Measurements from ENCODE around the gene DNLZ.

The DNLZ gene

GRCh38 chr9:136311051-136312008 is 52.2 kb downstream of the DNLZ start:
- WGBS, 2 experiments: 69 to 72% methylated on average over 23 of the region's 23 CpGs
- Histone ChIP-seq H3K27me3 (ENCODE audit: control insufficient read depth, insufficient read depth, low read length, poor library complexity, severe bottlenecking) (no peaks in the 10 kb centered on the region), H3K9me3 (ENCODE audit: control insufficient read depth, low read length) (no peaks in the 10 kb centered on the region), H3K27ac (ENCODE audit: insufficient read depth, low read depth, low read length, poor library complexity, severe bottlenecking) (no peak overlapping the region), H3K4me1 (ENCODE audit: control insufficient read depth, insufficient read depth, low read length) (peaks cover 13% of the 10 kb centered on the region), H3K36me3 (ENCODE audit: control insufficient read depth, insufficient read depth, low read length) (no peaks in the 10 kb centered on the region), H3K4me3 (ENCODE audit: insufficient read depth, low read depth, low read length) (no peak overlapping the region)

GRCh38 chr9:136310273-136311030 is 53.1 kb downstream of the DNLZ start:
- 88 to 89% methylated on average over 28 of the region's 28 CpGs for WGBS, 2 experiments
- no peak overlapping the region for H3K27ac ChIP-seq (ENCODE audit: insufficient read depth, low read depth, low read length, poor library complexity, severe bottlenecking)

DNA sequence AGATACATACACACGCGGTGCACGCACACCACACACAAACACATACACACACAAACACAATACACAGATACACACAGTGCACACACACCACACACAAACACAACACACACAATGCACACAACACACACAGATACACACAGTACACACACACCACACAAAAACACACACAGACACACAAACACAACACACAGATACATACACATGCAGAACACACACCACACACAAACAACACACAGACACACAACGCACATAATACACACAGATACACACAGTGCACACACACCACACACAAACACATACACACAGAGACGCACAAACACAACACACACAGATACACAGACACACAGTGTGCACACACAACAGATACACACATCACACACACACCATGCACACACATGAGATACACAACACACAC is 53.7 kb downstream of the DNLZ start:
- Histone ChIP-seq H3K36me3 (ENCODE audit: control insufficient read depth, insufficient read depth, low read length) (no peaks in the 10 kb centered on the region), H3K9me3 (ENCODE audit: control insufficient read depth, low read length) (no peaks in the 10 kb centered on the region), H3K4me1 (ENCODE audit: control insufficient read depth, insufficient read depth, low read length) (peaks cover 13% of the 10 kb centered on the region), H3K27me3 (ENCODE audit: control insufficient read depth, insufficient read depth, low read length, poor library complexity, severe bottlenecking) (no peaks in the 10 kb centered on the region), H3K4me3 (ENCODE audit: insufficient read depth, low read depth, low read length) (no peak overlapping the region), H3K27ac (ENCODE audit: insufficient read depth, low read depth, low read length, poor library complexity, severe bottlenecking) (no peak overlapping the region)
- WGBS, 2 experiments: 88 to 94% methylated on average over 5 of the region's 5 CpGs

More at GRCh38 chr9:136310273-136311030, 53.1 kb downstream of the DNLZ start:
- Histone ChIP-seq H3K4me3 (ENCODE audit: insufficient read depth, low read depth, low read length) (no peak overlapping the region), H3K4me1 (ENCODE audit: control insufficient read depth, insufficient read depth, low read length) (peaks cover 13% of the 10 kb centered on the region), H3K27me3 (ENCODE audit: control insufficient read depth, insufficient read depth, low read length, poor library complexity, severe bottlenecking) (no peaks in the 10 kb centered on the region), H3K9me3 (ENCODE audit: control insufficient read depth, low read length) (no peaks in the 10 kb centered on the region), H3K36me3 (ENCODE audit: control insufficient read depth, insufficient read depth, low read length) (no peaks in the 10 kb centered on the region)

Measured in ectodermal cell (in vitro differentiated cells).